ENCODE data around the gene ZNF487.

GRCh38 chr10:43408331-43408709, 28.6 kb upstream of the ZNF487 start:
- TF ChIP-seq CTCF (conservative IDR thresholded peaks at IDR 0.05; ENCODE audit: low read length), result no peak; the same call in 1 of the 2 replicates
- TF ChIP-seq EZH2phosphoT487 (IDR thresholded peaks at IDR 0.05; ENCODE audit: borderline replicate concordance), result no peak

Measured in Loucy (cell line).